ENCODE data around the gene SETD1A.

Gene SETD1A

GRCh38 chr16:30951193-30951592, 6.4 kb upstream of the SETD1A start:
- H3K27me3 ChIP-seq (ENCODE audit: low read depth), result no peaks in the 10 kb centered on the region
- no peaks in the 10 kb centered on the region for H3K9me3 ChIP-seq
- peaks cover 4% of the 10 kb centered on the region for H3K36me3 ChIP-seq (replicated peaks)
- DNase-seq (ENCODE audit: low spot score in 2 of 2), result no peak
- H3K4me1 ChIP-seq, result peaks cover 14% of the 10 kb centered on the region
- H3K4me3 ChIP-seq, result no peak overlapping the region
- in situ Hi-C loops (cut with MboI; ENCODE audit: low sequenced_read_pairs), result loop anchor here (25.0 kb wide), 1 partner anchor 761 kb away; a partner anchor contains a TSS

GRCh38 chr16:30951750-30952149, 5.8 kb upstream of the SETD1A start:
- DNase-seq (ENCODE audit: low spot score in 2 of 2), result no peak
- no peak overlapping the region for H3K4me3 ChIP-seq
- H3K27me3 ChIP-seq (ENCODE audit: low read depth), result no peaks in the 10 kb centered on the region
- peaks cover 4% of the 10 kb centered on the region for H3K36me3 ChIP-seq (replicated peaks)
- peaks cover 14% of the 10 kb centered on the region for H3K4me1 ChIP-seq
- H3K9me3 ChIP-seq, result no peaks in the 10 kb centered on the region
- in situ Hi-C loops (cut with MboI; ENCODE audit: low sequenced_read_pairs), result loop anchor here (25.0 kb wide), 1 partner anchor 761 kb away; a partner anchor contains a TSS

- peaks cover 14% of the 10 kb centered on the region for H3K4me1 ChIP-seq
- H3K4me3 ChIP-seq, result no peak overlapping the region
- no peaks in the 10 kb centered on the region for H3K9me3 ChIP-seq
- H3K27me3 ChIP-seq (ENCODE audit: low read depth), result no peaks in the 10 kb centered on the region
- in situ Hi-C loops (cut with MboI; ENCODE audit: low sequenced_read_pairs), result loop anchor here (25.0 kb wide), 1 partner anchor 759 kb away; a partner anchor contains a TSS
- DNase-seq (ENCODE audit: low spot score in 2 of 2), result no peak
- no peaks in the 10 kb centered on the region for H3K36me3 ChIP-seq (replicated peaks)
These were observed 4.4 kb upstream of the SETD1A start for GRCh38 chr16:30953111-30953510.

- no peak overlapping the region for H3K4me3 ChIP-seq
- peak; percentile 75 to 89 for DNase-seq (ENCODE audit: low spot score in 2 of 2)
- in situ Hi-C loops (cut with MboI; ENCODE audit: low sequenced_read_pairs), result loop anchor here (25.0 kb wide), 1 partner anchor 759 kb away; a partner anchor contains a TSS
- no peaks in the 10 kb centered on the region for H3K9me3 ChIP-seq
- peaks cover 16% of the 10 kb centered on the region for H3K4me1 ChIP-seq
- no peaks in the 10 kb centered on the region for H3K27me3 ChIP-seq (ENCODE audit: low read depth)
- H3K36me3 ChIP-seq (replicated peaks), result no peaks in the 10 kb centered on the region; the same call in 1 of the 2 replicates
These were observed 3.9 kb upstream of the SETD1A start for GRCh38 chr16:30953511-30954124.

GRCh38 chr16:30954993-30955392, 2.6 kb upstream of the SETD1A start:
- H3K36me3 ChIP-seq (replicated peaks), result peaks cover 13% of the 10 kb centered on the region
- H3K4me3 ChIP-seq, result no peak overlapping the region
- no peaks in the 10 kb centered on the region for H3K27me3 ChIP-seq (ENCODE audit: low read depth)
- DNase-seq (ENCODE audit: low spot score in 2 of 2), result no peak
- in situ Hi-C loops (cut with MboI; ENCODE audit: low sequenced_read_pairs), result loop anchor here (25.0 kb wide), 1 partner anchor 757 kb away; a partner anchor contains a TSS
- H3K9me3 ChIP-seq, result no peaks in the 10 kb centered on the region
- peaks cover 15% of the 10 kb centered on the region for H3K4me1 ChIP-seq

- H3K9me3 ChIP-seq, result no peaks in the 10 kb centered on the region
- no peaks in the 10 kb centered on the region for H3K27me3 ChIP-seq (ENCODE audit: low read depth)
- in situ Hi-C loops (cut with MboI; ENCODE audit: low sequenced_read_pairs), result loop anchor here (25.0 kb wide), 1 partner anchor 755 kb away; a partner anchor contains a TSS
- peak; percentile 63 to 95 for DNase-seq (ENCODE audit: low spot score in 2 of 2)
- peaks cover 14% of the 10 kb centered on the region for H3K4me1 ChIP-seq
- H3K36me3 ChIP-seq (replicated peaks), result peaks cover 30% of the 10 kb centered on the region
- peak overlapping the region; percentile 100 for H3K4me3 ChIP-seq
These were observed 726 bp upstream of the SETD1A start for GRCh38 chr16:30956601-30957455.

- peak in 1 of 2 experiments; percentile 76 for DNase-seq (ENCODE audit: low spot score in 2 of 2)
- H3K27me3 ChIP-seq (ENCODE audit: low read depth), result no peaks in the 10 kb centered on the region
- peaks cover 46% of the 10 kb centered on the region for H3K36me3 ChIP-seq (replicated peaks)
- peaks cover 14% of the 10 kb centered on the region for H3K4me1 ChIP-seq
- in situ Hi-C loops (cut with MboI; ENCODE audit: low sequenced_read_pairs), result loop anchor here (25.0 kb wide), 1 partner anchor 754 kb away; a partner anchor contains a TSS
- no peaks in the 10 kb centered on the region for H3K9me3 ChIP-seq
- peak overlapping the region; percentile 100 for H3K4me3 ChIP-seq
These were observed 873 bp downstream of the SETD1A start for GRCh38 chr16:30958175-30959079.

GRCh38 chr16:30961384-30961783, 3.8 kb downstream of the SETD1A start:
- in situ Hi-C loops (cut with MboI; ENCODE audit: low sequenced_read_pairs), result loop anchor here (25.0 kb wide), 1 partner anchor 751 kb away; a partner anchor contains a TSS
- Histone ChIP-seq H3K4me3 (no peak overlapping the region), H3K4me1 (peaks cover 8% of the 10 kb centered on the region), H3K27me3 (ENCODE audit: low read depth) (no peaks in the 10 kb centered on the region), H3K9me3 (no peaks in the 10 kb centered on the region), H3K36me3 (replicated peaks) (peaks cover 69% of the 10 kb centered on the region)
- no peak for DNase-seq (ENCODE audit: low spot score in 2 of 2)

GRCh38 chr16:30963925-30964511, 6.5 kb downstream of the SETD1A start:
- DNase-seq (ENCODE audit: low spot score in 2 of 2), result no peak
- Histone ChIP-seq H3K4me1 (peaks cover 2% of the 10 kb centered on the region), H3K36me3 (replicated peaks) (peaks cover 90% of the 10 kb centered on the region), H3K27me3 (ENCODE audit: low read depth) (no peaks in the 10 kb centered on the region), H3K4me3 (no peak overlapping the region), H3K9me3 (no peaks in the 10 kb centered on the region)
- in situ Hi-C loops (cut with MboI; ENCODE audit: low sequenced_read_pairs), result loop anchor here (25.0 kb wide), 1 partner anchor 748 kb away; a partner anchor contains a TSS

GRCh38 chr16:30964574-30965226, 7.1 kb downstream of the SETD1A start:
- Histone ChIP-seq H3K27me3 (ENCODE audit: low read depth) (no peaks in the 10 kb centered on the region), H3K4me3 (no peak overlapping the region), H3K9me3 (no peaks in the 10 kb centered on the region), H3K4me1 (no peaks in the 10 kb centered on the region), H3K36me3 (replicated peaks) (peaks cover 90% of the 10 kb centered on the region)
- in situ Hi-C loops (cut with MboI; ENCODE audit: low sequenced_read_pairs), result loop anchor here (25.0 kb wide), 1 partner anchor 748 kb away; a partner anchor contains a TSS
- no peak for DNase-seq (ENCODE audit: low spot score in 2 of 2)

- H3K4me3 ChIP-seq, result no peak overlapping the region
- no peaks in the 10 kb centered on the region for H3K27me3 ChIP-seq (ENCODE audit: low read depth)
- H3K36me3 ChIP-seq (replicated peaks), result peaks cover 88% of the 10 kb centered on the region
- DNase-seq (ENCODE audit: low spot score in 2 of 2), result no peak
- no peaks in the 10 kb centered on the region for H3K9me3 ChIP-seq
- in situ Hi-C loops (cut with MboI; ENCODE audit: low sequenced_read_pairs), result loop anchor here (25.0 kb wide), 1 partner anchor 747 kb away; a partner anchor contains a TSS
- no peaks in the 10 kb centered on the region for H3K4me1 ChIP-seq
These were observed 7.9 kb downstream of the SETD1A start for GRCh38 chr16:30965436-30965835.

- H3K4me1 ChIP-seq, result no peaks in the 10 kb centered on the region
- peaks cover 90% of the 10 kb centered on the region for H3K36me3 ChIP-seq (replicated peaks)
- in situ Hi-C loops (cut with MboI; ENCODE audit: low sequenced_read_pairs), result loop anchor here (25.0 kb wide), 1 partner anchor 746 kb away; a partner anchor contains a TSS
- DNase-seq (ENCODE audit: low spot score in 2 of 2), result no peak
- no peak overlapping the region for H3K4me3 ChIP-seq
- no peaks in the 10 kb centered on the region for H3K9me3 ChIP-seq
- H3K27me3 ChIP-seq (ENCODE audit: low read depth), result no peaks in the 10 kb centered on the region
These were observed 8.6 kb downstream of the SETD1A start for GRCh38 chr16:30966033-30966619.
